22Rv1 (cell line): ENCODE results near the gene RUNX2.

Source experiments
- H3K27ac ChIP-seq: fragments of 450-650 bp; 2 replicates; pipeline ENCODE4 v1.5.1; 2017
- ZFX ChIP-seq: fragments of 450-650 bp; IDR thresholded peaks from 2 replicates; pipeline ENCODE4 v1.6.1; 2017; ENCODE audit warnings: antibody characterized with exemption, borderline replicate concordance
- TF ChIP-seq, protein P1 (sequence below): fragments of 450-650 bp; IDR thresholded peaks from 2 replicates; pipeline ENCODE4 v1.5.1; 2017; ENCODE audit warnings: mild to moderate bottlenecking

RUNX2 gene

DNA sequence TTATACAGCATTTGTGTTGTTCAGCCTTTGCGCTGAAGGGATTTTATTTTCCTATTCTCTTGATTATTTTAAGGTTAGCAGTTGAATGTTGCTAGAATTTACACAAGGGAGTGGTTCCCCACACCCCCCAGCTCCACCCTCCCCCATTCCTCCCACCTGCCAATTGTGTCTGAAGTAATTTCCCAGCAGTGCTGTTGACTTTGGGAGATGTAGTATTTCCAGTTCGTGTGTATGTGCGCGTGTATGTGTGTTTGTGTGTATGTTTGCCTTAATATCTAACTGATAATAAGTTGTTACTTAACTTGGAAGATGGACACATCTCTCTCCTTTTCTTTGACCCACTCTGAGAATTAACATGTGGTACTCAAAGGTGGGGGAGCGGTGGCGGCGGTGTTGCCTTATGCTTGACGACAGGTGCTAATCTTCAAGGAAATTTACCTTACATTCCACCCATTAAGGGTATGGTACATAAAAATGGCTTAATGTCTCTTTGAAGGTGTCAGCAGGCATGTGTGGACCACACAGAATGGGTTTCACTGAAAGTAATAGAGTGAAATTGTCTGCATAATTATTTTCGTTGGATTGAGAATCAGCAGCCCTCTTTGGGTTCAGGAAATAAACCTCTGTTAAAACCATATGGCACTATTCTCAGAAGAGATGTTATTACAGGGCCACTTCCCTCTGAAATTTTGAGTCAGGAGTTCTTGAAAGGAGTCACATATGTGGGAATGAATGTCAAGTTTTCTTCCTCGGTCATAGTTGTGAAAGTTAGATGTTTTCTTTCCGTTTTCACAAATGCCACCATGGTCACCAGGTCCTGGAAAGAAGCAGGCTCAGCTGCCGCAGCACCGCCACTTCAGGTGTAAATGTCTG, 145.2 kb downstream of the RUNX2 start:
- TF ChIP-seq, protein P1, sequence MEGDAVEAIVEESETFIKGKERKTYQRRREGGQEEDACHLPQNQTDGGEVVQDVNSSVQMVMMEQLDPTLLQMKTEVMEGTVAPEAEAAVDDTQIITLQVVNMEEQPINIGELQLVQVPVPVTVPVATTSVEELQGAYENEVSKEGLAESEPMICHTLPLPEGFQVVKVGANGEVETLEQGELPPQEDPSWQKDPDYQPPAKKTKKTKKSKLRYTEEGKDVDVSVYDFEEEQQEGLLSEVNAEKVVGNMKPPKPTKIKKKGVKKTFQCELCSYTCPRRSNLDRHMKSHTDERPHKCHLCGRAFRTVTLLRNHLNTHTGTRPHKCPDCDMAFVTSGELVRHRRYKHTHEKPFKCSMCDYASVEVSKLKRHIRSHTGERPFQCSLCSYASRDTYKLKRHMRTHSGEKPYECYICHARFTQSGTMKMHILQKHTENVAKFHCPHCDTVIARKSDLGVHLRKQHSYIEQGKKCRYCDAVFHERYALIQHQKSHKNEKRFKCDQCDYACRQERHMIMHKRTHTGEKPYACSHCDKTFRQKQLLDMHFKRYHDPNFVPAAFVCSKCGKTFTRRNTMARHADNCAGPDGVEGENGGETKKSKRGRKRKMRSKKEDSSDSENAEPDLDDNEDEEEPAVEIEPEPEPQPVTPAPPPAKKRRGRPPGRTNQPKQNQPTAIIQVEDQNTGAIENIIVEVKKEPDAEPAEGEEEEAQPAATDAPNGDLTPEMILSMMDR = no peak
- TF ChIP-seq ZFX = no peak
- H3K27ac ChIP-seq = no peak overlapping the region

DNA sequence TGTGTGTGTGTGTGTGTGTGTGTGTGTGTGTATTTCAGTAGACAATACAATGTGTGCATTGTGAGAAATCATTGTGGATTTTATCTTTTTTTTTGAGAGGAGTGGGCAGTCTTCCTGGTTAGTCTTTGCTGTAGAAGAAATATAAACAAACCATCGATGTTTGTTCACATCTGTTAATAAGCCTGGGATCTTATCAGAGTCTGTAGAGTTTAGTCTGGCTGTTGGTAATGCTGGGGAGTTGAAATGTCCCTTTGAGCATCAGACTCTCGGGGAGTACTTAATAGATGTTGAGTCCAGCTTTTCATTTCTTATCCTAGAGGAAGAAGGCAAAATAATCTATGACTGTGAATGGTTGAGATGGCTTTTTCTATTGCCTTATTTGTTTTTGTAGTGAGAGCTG, 146.2 kb downstream of the RUNX2 start:
- H3K27ac ChIP-seq = no peak overlapping the region
- TF ChIP-seq, protein P1 = no peak
- TF ChIP-seq ZFX = no peak

DNA sequence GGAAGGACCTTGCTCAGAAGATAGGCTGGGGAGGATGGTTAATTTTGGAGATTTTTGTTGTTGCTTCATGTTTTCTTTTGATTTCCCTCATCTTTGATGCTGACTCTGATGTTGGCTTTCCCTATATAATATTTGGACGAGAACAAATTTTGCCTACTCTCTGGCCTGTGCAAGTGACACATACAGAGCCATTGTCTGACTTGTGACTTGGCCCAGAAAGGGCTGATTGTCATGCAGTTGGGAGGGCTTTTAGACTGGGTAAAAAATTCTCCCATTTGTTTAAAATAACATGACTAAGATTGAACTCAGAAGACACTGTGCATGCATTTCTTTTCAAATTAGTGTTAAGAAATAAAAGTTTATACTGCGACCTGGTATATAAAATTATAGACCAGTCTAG, 148.2 kb downstream of the RUNX2 start:
- TF ChIP-seq, protein P1 = no peak
- TF ChIP-seq ZFX = no peak
- H3K27ac ChIP-seq = no peak overlapping the region

DNA sequence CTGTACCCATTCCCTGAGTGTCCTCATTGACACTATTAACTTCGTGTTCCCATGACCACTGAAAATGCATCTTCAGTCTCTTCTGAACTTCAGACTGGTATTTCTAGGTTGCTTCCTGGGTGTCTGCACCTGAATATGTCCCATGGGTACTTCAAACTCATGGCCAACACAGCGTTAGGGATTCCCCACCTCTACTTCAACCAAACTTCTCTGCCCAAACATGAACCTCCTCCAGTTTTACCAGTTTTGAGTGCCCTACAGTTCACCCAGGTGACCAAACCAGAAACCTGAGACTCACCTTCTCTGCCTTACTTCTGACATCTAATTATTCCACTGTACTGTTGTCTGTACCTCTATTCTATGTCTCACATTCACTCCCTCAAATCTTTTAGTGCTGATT, 149.1 kb downstream of the RUNX2 start:
- H3K27ac ChIP-seq = no peak overlapping the region
- TF ChIP-seq, protein P1 = no peak
- TF ChIP-seq ZFX = no peak

DNA sequence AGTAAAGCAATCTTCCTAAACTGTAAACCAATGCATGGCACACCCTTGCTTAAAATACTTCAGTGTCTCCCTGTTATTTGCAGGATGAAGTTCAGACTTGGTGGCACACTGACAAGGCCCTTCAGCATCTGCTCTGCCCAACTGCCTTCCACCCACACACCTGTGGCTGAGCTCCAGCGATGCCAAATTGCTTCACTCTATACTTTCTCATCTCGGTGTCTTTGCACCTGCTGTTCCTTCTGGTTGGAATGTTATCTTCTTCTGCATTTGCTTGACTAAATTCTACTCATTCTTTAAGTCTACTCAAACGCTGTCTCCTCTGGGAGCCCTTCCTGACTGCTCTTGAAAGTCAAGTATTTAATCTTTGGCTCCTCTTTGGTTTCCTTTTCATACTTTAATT, 149.7 kb downstream of the RUNX2 start:
- TF ChIP-seq, protein P1 = no peak
- no peak for TF ChIP-seq ZFX
- H3K27ac ChIP-seq = no peak overlapping the region

DNA sequence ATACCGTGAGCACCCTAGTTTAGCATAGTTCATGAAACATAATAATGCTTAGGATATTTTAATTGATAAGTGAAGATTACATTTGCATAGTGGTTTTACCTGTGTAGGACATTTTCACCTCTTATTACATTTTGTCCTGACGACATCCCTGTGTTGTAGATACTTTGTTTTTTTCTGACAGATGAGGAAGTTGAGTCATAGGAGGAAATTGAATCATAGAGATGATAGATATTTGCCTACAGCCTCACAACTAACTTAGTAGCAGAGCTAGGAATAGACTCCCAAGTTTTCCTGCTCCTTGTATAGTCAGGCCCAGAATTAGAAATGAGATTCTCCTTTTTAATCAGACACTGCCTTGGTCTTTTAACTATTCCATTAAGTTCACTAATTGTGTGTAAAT, 150.1 kb downstream of the RUNX2 start:
- TF ChIP-seq ZFX = no peak
- TF ChIP-seq, protein P1 = no peak
- no peak overlapping the region for H3K27ac ChIP-seq

DNA sequence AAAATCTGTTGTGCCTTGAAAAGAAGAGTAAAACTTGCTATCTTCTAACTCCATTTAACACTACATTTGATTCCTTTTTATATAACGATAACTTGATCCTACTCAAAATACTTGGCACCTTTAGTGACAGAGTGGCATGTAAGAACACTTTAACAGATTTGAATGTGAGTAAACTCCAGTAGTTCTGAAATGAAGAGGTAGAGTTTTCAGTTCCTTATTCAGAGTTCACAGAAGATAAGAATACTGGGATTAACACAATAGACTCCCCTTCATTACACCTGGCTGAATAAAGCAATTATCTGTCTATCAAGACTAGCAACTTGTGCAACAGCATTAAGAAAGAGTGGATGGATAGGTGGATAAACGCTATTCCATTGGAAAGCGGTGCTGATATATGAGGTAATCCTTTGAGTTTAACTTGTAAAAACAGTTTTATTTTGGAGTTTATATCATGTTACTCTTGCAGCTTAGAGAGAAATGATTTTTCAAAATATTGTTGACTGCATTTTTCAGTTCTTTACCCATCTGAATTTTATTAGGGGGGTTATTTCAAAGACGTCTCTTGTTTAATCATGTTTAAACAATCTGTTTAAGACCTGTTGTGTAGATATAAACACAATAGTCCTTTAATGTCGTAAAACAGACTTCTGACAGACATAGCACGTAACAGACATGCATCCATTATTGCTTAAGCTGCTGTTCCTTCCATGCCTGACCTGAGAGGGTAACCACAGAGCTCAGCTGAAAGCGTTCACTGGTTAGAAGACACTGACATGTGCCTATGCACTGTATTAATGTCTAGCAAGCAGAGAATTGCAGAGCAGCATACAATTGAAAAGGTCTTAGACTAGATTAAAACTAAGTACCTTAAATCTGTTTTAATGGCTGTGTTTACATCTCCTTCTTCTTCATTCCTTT, 152.0 kb downstream of the RUNX2 start:
- H3K27ac ChIP-seq = no peak overlapping the region
- TF ChIP-seq, protein P1 = no peak
- no peak for TF ChIP-seq ZFX
